Activated CD4-positive, CD25-positive, alpha-beta regulatory T cell treated with anti-CD3 and anti-CD28 coated beads, Interleukin-2, amount 50 U/mL, for 16 hours (primary cell): ENCODE measurements around the gene RUFY2.
"Not testable (repeated sequence)": the region's sequence is repeated elsewhere in the genome, so short reads cannot be mapped to it uniquely, and the experiment has no call there.

Source experiments
- DNase-seq: peaks from one replicate; pipeline ENCODE4 v3.0.0-alpha.2; 2020; ENCODE audit warnings: low read depth, low spot score

The RUFY2 gene

GRCh38 chr10:68327889-68328786 is 78.9 kb downstream of the RUFY2 start:
- no peak for DNase-seq

DNA sequence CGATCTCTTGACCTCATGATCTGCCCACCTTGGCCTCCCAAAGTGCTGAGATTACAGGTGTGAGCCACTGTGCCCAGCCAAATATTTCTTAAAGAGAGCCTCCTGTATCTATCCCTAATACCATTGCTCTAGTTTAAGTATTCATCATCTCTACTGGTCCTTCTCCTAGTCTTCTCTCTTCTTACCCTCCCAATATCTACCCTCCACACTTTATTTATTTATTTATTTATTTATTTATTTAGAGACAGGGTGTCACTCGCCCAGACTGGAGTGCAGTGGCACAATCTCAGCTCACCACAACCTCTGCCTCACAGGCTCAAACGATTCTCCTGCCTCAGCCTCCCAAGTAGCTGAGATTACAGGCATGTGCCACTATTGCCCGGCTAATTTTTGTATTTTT is 82.7 kb downstream of the RUFY2 start:
- DNase-seq, result not testable (repeated sequence)

DNA sequence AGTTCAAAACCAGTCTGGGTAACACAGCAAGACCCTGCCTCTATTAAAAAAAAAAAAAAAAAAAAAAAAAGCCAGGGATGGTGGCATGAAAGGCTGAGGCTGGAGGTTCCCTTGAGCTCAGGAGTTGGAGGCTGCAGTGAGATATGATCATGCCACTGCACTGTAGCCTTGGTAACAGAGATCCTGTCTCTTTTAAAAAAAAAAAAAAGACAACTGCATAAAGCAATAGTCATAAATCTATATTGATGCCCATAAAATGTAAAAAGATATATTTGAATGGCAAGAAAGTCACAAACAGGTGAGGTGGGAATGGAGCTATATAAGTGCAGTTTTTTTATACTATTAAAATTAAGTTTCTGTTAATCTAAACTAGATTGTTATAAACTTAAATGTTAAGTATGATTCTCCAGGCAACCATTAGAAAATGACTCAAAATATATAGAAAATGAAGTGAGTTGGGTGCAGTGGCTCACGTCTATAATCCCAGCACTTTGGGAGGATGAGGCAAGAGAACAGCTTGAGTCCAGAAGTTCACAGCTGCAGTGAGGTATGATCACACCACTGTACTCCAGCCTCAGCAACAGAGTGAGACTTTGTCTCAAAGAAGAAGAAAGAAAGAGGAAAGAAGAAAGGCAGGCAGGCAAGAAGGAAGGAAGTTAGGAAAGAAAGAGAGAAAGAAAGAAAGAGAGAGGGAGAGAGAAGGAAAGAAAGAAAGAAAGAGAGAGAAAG is 88.6 kb downstream of the RUFY2 start:
- DNase-seq, result no peak

- DNase-seq, result no peak
These were observed 91.5 kb downstream of the RUFY2 start for GRCh38 chr10:68315582-68315981.

- not testable (repeated sequence) for DNase-seq
These were observed 92.1 kb downstream of the RUFY2 start for GRCh38 chr10:68314930-68315329.

DNA sequence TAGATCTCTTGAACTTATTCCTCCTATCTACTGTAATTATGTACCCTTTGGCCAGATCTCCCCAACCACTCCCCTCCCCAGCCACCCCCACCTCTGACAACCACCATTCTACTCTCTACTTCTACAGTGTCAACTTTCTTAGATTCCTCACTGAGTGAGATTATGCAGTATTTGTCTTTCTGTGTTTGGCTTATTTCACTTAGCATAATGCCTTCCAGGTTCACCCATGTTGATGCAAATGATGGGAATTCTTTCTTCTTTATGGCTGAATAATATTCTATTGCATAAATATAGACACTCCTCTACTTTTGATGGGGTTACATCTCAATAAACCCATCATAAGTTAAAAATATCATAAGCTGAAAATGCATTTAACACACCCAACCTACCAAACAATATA is 96.5 kb downstream of the RUFY2 start:
- no peak for DNase-seq

DNA sequence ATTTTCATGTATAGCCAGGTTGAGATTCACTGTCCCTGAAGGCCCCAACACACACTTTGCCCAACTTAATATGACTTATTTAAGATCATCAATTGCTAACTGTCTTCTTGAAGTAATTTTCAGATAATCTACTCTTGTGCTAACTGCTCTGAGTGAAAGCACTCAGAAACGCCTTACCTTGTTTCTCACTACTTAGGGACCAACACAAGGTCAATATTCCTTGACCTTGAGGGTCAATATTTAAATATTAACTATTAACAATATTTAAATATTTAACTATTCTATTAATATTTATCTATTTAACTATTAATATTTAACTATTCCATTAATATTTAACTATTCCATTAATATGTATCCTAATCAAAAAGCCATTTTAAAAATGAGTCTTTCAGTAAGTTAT is 101.2 kb downstream of the RUFY2 start:
- DNase-seq, result no peak

DNA sequence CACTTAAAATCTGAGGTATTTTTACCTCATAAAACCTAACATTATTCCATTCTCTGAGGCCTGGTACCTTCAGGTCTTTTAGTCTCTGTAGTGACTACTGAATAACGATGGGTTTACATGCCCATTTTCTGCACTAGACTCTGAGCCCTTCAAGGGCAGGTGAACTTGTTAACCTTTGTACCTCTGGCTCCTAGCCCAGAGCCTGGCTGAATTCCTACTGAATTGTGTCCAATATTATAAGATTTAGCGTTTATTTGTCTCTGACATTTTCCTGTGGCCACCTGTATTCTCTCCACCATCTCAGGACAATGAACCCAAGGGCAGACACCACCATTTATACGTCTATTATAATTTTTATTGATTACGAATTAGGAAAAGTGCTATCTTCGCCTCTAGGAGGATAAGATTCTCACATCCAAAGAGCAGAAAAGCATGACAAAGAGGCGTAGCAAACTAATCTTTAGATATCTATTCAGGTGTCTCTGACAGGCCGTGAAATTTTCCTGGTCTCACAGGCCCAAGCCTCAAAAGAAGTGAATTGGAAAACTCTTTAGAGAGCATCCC is 103.1 kb downstream of the RUFY2 start:
- no peak for DNase-seq

- DNase-seq, result no peak
These were observed 104.2 kb downstream of the RUFY2 start for GRCh38 chr10:68302871-68303270.

GRCh38 chr10:68302503-68302823 is 104.6 kb downstream of the RUFY2 start:
- DNase-seq, result no peak

GRCh38 chr10:68301790-68302502 is 105.1 kb downstream of the RUFY2 start:
- no peak for DNase-seq

- no peak for DNase-seq
These were observed 105.8 kb downstream of the RUFY2 start for GRCh38 chr10:68301301-68301700.

- DNase-seq, result no peak
These were observed 110.0 kb downstream of the RUFY2 start for GRCh38 chr10:68296843-68297663.
